H1 (cell line): ENCODE measurements around the gene CPTP. TPM values are rescaled to one million over a fixed set of nuclear protein-coding genes. Genes with fewer than 3 reads are reported as not detected.

Source experiments
- ASH2L ChIP-seq: fragments of 200-600, 300-600 bp; sonication (generic); IDR thresholded peaks from one replicate; pipeline ENCODE4 v1.7.1; 2017; ENCODE audit warnings: low read length
- ATF3 ChIP-seq: IDR thresholded peaks from 2 replicates; pipeline ENCODE4 v1.6.1; 2011; ENCODE audit warnings: low read depth, mild to moderate bottlenecking, low read length; ENCODE audit not compliant: insufficient read depth
- CHD7 ChIP-seq: fragments of 300-600 bp; sonication (generic); IDR thresholded peaks from 2 replicates; pipeline ENCODE4 v1.7.1; 2012; ENCODE audit warnings: low read length, moderate library complexity, mild to moderate bottlenecking, inconsistent platforms; ENCODE audit not compliant: insufficient replicate concordance
- EP300 ChIP-seq, 2 experiments: IDR thresholded peaks; 1 replicate in 1 of 2; 2 replicates in 1 of 2; pipeline ENCODE4 v1.6.1; 2011 to 2012; ENCODE audit warnings: low read depth in 2 of 2, low read length in 2 of 2, mild to moderate bottlenecking in 2 of 2, borderline replicate concordance in 1 of 2, inconsistent platforms in 1 of 2, moderate library complexity in 1 of 2
- MAFK ChIP-seq: IDR thresholded peaks from 2 replicates; pipeline ENCODE4 v1.6.1; 2012; ENCODE audit warnings: low read depth, mild to moderate bottlenecking, improper control_type of control experiment, low read length
- SRF ChIP-seq: IDR thresholded peaks from 2 replicates; pipeline ENCODE4 v1.6.1; 2011; ENCODE audit warnings: mild to moderate bottlenecking, low read depth, low read length, moderate library complexity
- TEAD4 ChIP-seq: IDR thresholded peaks from 2 replicates; pipeline ENCODE4 v1.6.1; 2012; ENCODE audit warnings: low read depth, low read length, inconsistent platforms, mixed read lengths
- polyA plus RNA-seq, 7 experiments: library from polyadenylated mRNA; depleted of rRNA in 3 of 7; stranded (reverse) in 5 of 7; unstranded in 2 of 7; fragments of >200 nt in 5 of 7; fragments of 200-250 nt in 2 of 7; gene quantifications; 1 replicate in 5 of 7; 2 replicates in 1 of 7; 4 replicates in 1 of 7; pipeline versions ENCODE4 v1.2.1 to v1.2.3, GENCODE V29; 2011 to 2013; ENCODE audit warnings: missing spikeins in 2 of 7, mixed read lengths in 2 of 7
- total RNA-seq: library from RNA; stranded (reverse); fragmentation: NEBNext Ultra II Directional; extraction: Animal tissue kit (Norgen Biotek cat#: 25700); gene quantifications from 2 replicates; pipeline ENCODE4 v1.2.1, GENCODE V29; 2021

Gene CPTP
- total and polyA plus RNA-seq, 2 of the 8 experiments (the other 6 are each of a cell fraction or from before 2014, with no cell fraction given), result 8.1 to 10.6 TPM

- TF ChIP-seq CHD7, result no peak
- TF ChIP-seq MAFK, result no peak
- no peak for TF ChIP-seq TEAD4
- TF ChIP-seq SRF, result no peak
- no peak for TF ChIP-seq ASH2L
- TF ChIP-seq EP300 (IDR thresholded peaks at IDR 0.05; ENCODE audit: borderline replicate concordance in 1 of 2, low read depth in 2 of 2, low read length in 2 of 2), result no peak
- TF ChIP-seq ATF3, result no peak
Measured at GRCh38 chr1:1332031-1332755, 7.6 kb downstream of the CPTP start (continued).
